ENCODE data around the gene GPN1. TPM values are rescaled to one million over a fixed set of nuclear protein-coding genes. Genes with fewer than 3 reads are reported as not detected.
A peak's percentile ranks its signal among the peaks of the same experiment; 100 is the strongest.
"Not testable (repeated sequence)": the region's sequence is repeated elsewhere in the genome, so short reads cannot be mapped to it uniquely, and the experiment has no call there.

Gene GPN1
- total RNA-seq, 1 experiment from 2014 or later = 39.5 TPM

DNA sequence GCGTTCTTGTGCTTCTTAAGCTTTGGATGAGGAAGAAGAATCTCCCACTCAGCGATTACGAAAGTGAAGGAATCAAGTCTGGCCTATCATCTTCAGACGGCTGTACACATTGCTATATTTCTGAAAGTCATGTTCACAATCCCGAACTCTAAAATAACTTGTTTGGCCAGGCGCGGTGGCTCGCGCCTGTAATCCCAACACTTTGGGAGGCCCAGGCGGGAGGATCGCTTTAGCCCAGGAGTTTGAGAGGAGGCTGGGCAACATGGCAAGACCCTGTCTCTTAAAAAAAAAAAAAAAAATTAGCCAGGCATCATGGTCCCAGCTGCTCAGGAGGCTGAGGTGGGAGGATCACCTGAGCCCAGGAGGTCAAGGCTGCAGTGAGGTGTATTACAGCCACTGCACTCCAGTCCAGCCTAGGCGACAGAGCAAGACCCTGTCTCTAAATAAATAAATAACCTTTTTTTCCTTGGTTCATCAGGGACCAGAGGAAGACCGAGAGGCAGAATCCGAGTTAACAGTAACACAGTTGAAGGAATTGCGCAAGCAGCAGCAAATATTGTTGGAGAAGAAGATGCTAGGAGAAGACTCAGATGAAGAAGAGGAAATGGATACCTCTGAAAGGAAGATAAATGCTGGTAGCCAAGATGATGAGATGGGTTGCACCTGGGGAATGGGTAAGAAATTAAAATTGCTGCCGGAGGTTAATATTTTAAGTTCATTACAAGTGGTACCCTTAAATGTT lies 35.9 kb downstream of the GPN1 start:
- DNase-seq (ENCODE audit: extremely low read depth, low read depth) = no peak

DNA sequence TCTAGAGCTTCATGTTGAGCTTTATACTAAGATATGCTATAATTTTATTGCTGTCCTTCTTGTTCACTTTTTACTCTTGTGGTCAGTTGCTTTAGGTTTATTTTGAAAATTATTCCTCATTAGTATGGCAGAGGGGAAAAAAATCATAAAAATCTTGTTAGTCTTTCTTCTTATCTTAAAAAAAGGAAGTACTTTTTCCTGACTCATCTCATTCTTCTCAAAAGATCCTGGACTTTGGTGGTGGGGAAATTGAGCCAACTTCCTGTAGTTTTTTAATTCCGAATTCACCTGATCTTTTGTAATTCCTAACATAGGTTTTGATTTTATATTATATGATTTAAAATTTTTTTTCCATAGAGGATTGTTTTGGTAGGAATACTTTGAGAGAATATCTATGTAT lies 38.6 kb downstream of the GPN1 start:
- no peak for DNase-seq (ENCODE audit: extremely low read depth, low read depth)

- DNase-seq (ENCODE audit: extremely low read depth, low read depth) = no peak
Measured at GRCh38 chr2:27671235-27671634, 42.4 kb downstream of the GPN1 start.

GRCh38 chr2:27672723-27673486 lies 44.1 kb downstream of the GPN1 start:
- no peak for DNase-seq (ENCODE audit: extremely low read depth, low read depth)

GRCh38 chr2:27680571-27680970 lies 51.7 kb downstream of the GPN1 start:
- no peak for DNase-seq (ENCODE audit: extremely low read depth, low read depth)

GRCh38 chr2:27681841-27682240 lies 53.0 kb downstream of the GPN1 start:
- DNase-seq (ENCODE audit: extremely low read depth, low read depth) = no peak

DNA sequence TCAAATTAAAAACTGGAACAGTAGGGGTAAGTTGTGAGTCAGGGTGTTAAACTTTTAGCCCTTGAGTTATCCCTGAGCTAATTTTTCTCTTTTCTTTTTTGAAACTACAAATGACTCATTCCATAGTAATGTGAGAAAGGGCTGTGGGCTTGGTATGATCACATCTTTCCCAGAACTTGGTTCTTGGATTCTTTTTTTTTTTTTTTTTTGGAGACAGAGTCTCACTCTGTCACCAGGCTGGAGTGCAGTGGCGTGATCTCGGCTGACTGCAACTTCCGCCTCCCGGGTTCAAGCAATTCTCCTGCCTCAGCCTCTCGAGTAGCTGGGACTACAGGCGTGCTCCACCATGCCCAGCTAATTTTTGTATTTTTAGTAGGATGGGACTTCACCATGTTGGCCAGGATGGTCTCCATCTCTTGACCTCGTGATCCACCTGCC lies 53.5 kb downstream of the GPN1 start:
- DNase-seq (ENCODE audit: extremely low read depth, low read depth) = not testable (repeated sequence)

DNA sequence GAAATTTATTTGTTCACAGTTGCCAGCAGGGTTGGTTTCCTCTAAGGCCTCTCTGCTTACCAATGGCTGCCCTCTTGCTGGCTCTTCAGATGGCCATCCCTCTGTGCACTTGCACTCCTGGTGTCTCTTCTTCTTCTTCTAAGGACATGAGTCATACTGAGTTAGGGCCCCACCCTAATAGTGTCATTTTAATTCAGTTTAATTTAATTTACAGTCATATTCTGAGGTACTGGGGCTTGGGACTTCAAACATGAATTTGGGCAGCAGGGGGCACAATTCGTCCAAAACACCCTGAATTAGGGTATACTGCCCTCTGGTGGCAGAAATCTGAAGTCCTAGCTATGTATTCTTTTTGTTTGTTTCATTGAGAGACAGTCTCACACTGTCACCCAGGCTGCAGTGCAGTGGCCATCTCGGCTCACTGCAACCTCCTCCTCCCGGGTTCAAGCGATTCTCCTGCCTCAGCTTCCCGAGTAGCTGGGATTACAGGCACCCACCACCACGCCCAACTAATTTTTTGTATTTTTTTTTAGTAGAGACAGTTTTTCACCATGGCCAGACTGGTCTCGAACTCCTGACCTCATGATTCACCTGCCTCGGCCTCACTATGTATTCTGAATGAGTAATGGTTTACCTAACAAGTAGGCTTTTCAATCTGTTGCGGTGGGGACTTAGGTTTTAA lies 54.7 kb downstream of the GPN1 start:
- DNase-seq (ENCODE audit: extremely low read depth, low read depth) = peak; percentile 95

DNA sequence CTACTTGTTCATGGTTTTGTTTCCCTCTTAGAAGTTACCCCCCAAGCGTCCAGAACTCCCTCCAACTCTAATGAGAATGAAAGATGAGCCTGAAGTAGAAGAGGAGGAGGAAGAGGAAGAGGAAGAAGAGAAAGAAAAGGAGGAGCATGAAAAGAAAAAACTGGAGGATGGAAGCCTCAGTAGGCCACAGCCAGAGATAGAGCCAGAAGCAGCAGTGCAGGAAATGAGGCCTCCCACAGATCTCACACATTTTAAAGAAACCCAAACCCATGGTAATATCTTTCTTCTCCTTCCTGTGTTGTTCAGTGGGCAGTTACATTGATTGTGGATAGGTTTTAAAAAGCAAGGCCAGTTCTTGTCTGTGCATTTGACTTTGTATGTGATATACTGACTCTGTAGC lies 56.2 kb downstream of the GPN1 start:
- DNase-seq (ENCODE audit: extremely low read depth, low read depth) = not testable (repeated sequence)

GRCh38 chr2:27685577-27685976 lies 56.7 kb downstream of the GPN1 start:
- DNase-seq (ENCODE audit: extremely low read depth, low read depth) = no peak

- DNase-seq (ENCODE audit: extremely low read depth, low read depth) = no peak
Measured at GRCh38 chr2:27687232-27687631, 58.4 kb downstream of the GPN1 start.

DNA sequence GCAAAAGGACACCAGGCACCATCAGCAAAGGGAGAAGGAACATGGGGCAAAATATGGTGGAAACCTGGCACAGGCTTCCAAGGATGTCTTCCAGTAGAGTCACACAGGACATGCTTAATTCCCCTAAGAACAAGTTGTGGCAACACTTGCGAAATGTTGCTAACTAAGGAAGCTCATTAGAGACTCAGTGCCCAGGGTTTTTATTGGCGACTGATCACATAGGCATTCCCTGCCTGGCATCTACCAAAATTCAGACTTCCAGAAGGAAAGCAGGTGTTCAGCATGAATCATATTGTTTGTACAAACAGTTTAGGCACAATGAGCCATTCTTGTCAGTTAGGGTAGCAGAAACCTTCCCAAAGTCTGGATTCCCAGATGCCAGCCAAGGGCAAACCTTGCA lies 60.6 kb downstream of the GPN1 start:
- DNase-seq (ENCODE audit: extremely low read depth, low read depth) = no peak

- no peak for DNase-seq (ENCODE audit: extremely low read depth, low read depth)
Measured at GRCh38 chr2:27690052-27690451, 61.2 kb downstream of the GPN1 start.

DNA sequence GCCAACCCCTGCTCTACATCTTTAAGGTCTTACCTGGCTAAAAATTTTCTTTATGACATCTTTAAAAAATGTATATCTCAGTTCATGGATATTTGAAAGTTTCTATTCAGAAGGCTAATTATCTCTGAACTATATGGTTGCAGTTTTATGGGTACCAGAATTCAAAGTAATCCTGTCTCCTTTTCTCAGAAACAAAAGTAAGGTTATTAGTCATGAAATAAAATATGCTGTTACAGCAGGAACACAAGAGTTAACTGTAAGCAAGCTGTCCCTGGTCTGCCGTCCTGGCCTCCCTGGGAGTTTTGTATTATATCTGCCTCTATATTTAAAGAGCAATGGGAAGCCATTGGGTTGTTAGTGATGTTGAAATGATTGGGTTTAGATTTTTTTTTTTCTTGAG lies 68.8 kb downstream of the GPN1 start:
- DNase-seq (ENCODE audit: extremely low read depth, low read depth) = no peak

Small RNA genes within 50 kb of the gene (small RNA-seq; reads per million reads assigned to genes)
- 0 reads per million in 2 experiments for gene RF00340

Other genes starting within 250 kb of the GPN1 start
- 7.0 and 7.3 TPM in 2 replicates for gene ZNF513, start 248.3 kb upstream of the GPN1 start, total RNA-seq (2014; rRNA removed; shearing (Covaris generic))
- 108 and 112 TPM in 2 replicates for gene PPM1G, start 219.5 kb upstream of the GPN1 start, total RNA-seq (2014; rRNA removed; shearing (Covaris generic))
- gene NRBP1, start 200.4 kb upstream of the GPN1 start, total RNA-seq (2014; rRNA removed; shearing (Covaris generic)) = 78.0 and 79.3 TPM in 2 replicates
- gene KRTCAP3, start 186.7 kb upstream of the GPN1 start, total RNA-seq (2014; rRNA removed; shearing (Covaris generic)) = 0.69 and 1.0 TPM in 2 replicates
- gene IFT172, start 139.3 kb upstream of the GPN1 start, total RNA-seq (2014; rRNA removed; shearing (Covaris generic)) = 13.9 and 20.2 TPM in 2 replicates
- gene FNDC4, start 133.8 kb upstream of the GPN1 start, total RNA-seq (2014; rRNA removed; shearing (Covaris generic)) = not detected in 2 replicates
- not detected in 2 replicates for gene GCKR, start 132.2 kb upstream of the GPN1 start, total RNA-seq (2014; rRNA removed; shearing (Covaris generic))
- gene ZNF512, start 46.0 kb upstream of the GPN1 start, total RNA-seq (2014; rRNA removed; shearing (Covaris generic)) = 12.4 and 15.8 TPM in 2 replicates
- gene CCDC121, start within 50 bp of the GPN1 start, total RNA-seq (2014; rRNA removed; shearing (Covaris generic)) = 3.8 and 4.6 TPM in 2 replicates
- 39.6 and 42.2 TPM in 2 replicates for gene SUPT7L, start 34.6 kb downstream of the GPN1 start, total RNA-seq (2014; rRNA removed; shearing (Covaris generic))
- 37.4 and 42.4 TPM in 2 replicates for gene SLC4A1AP, start 34.8 kb downstream of the GPN1 start, total RNA-seq (2014; rRNA removed; shearing (Covaris generic))
- 248 and 320 TPM in 2 replicates for gene MRPL33, start 142.7 kb downstream of the GPN1 start, total RNA-seq (2014; rRNA removed; shearing (Covaris generic))

All from NCI-H460 (cell line).